GM12892 (cell line): ENCODE measurements around the gene RXRA.

Source experiments
- POLR2A ChIP-seq: IDR thresholded peaks from 2 replicates; pipeline ENCODE4 v1.6.1; 2011; ENCODE audit warnings: low read depth, low read length, control low read depth
- POLR2AphosphoS5 ChIP-seq: IDR thresholded peaks from 2 replicates; pipeline ENCODE4 v1.6.1; 2011; ENCODE audit warnings: low read depth, low read length, control low read depth
- TAF1 ChIP-seq: IDR thresholded peaks from 2 replicates; pipeline ENCODE4 v1.6.1; 2011; ENCODE audit warnings: low read depth, mild to moderate bottlenecking, control low read depth, low read length, borderline replicate concordance

- TF ChIP-seq POLR2AphosphoS5 (no peak), POLR2A (no peak), TAF1 (no peak)
These were observed 35.7 kb downstream of the RXRA start for GRCh38 chr9:134361843-134362414.
